ENCODE measurements around the gene MLIP. TPM values are rescaled to one million over a fixed set of nuclear protein-coding genes. Genes with fewer than 3 reads are reported as not detected.

The MLIP gene
- polyA plus RNA-seq, 2 of the 4 experiments (the other 2 are of a cell fraction) = 0.08 TPM; not detected in 1

GRCh38 chr6:54109586-54109985 lies 1.7 kb upstream of the MLIP start:
- TF ChIP-seq HOXA7 (CRISPR knock-in tag; IDR thresholded peaks at IDR 0.05) (no peak), HOXB13 (CRISPR knock-in tag; IDR thresholded peaks at IDR 0.05; ENCODE audit: low read depth) (no peak), EHMT2 (IDR thresholded peaks at IDR 0.05; ENCODE audit: low read depth) (no peak), ZSCAN20 (CRISPR knock-in tag; IDR thresholded peaks at IDR 0.05) (no peak), SREBF2 (IDR thresholded peaks at IDR 0.05) (no peak)
- no peak overlapping the region for H3K4me3 ChIP-seq
- H3K4me1 ChIP-seq = no peaks in the 10 kb centered on the region
- CTCF ChIA-PET = no interaction called here
- DNase-seq (ENCODE audit: low read depth in 1 of 2, low spot score in 1 of 2) (no peak), ATAC-seq (no peak), FAIRE-seq (no peak)
- H3K27ac ChIP-seq = no peak overlapping the region
- 24% methylated on average over 3 of the region's 3 CpGs for WGBS (ENCODE audit: missing lambda C conversion rate)
- H3K4me2 ChIP-seq = no peak overlapping the region
- no peaks in the 10 kb centered on the region for H3K9me3 ChIP-seq
- POLR2A ChIA-PET = no interaction called here

- H3K4me3 ChIP-seq = no peak overlapping the region
- H3K9me3 ChIP-seq = no peaks in the 10 kb centered on the region
- H3K4me1 ChIP-seq = no peaks in the 10 kb centered on the region
- ATAC-seq (no peak), FAIRE-seq (no peak), DNase-seq (ENCODE audit: low read depth in 1 of 2, low spot score in 1 of 2) (no peak)
- WGBS (ENCODE audit: missing lambda C conversion rate) = 63% methylated on average over 1 of the region's 1 CpG
- TF ChIP-seq MYC (IDR thresholded peaks at IDR 0.05; ENCODE audit: borderline replicate concordance, low read length) (no peak), ELK1 (IDR thresholded peaks at IDR 0.05; ENCODE audit: low read depth, low read length) (no peak), ESRRA (IDR thresholded peaks at IDR 0.05; ENCODE audit: borderline replicate concordance, low read length) (no peak), POLR2A (IDR thresholded peaks at IDR 0.05; ENCODE audit: low read length) (no peak), HES2 (IDR thresholded peaks at IDR 0.05) (no peak), JUNB (IDR thresholded peaks at IDR 0.05) (no peak), NFE2L2 (conservative IDR thresholded peaks at IDR 0.05; ENCODE audit: low read length) (no peak)
- no peak overlapping the region for H3K4me2 ChIP-seq
- POLR2A ChIA-PET = no interaction called here
- CTCF ChIA-PET = no interaction called here
- no peak overlapping the region for H3K27ac ChIP-seq
Measured at GRCh38 chr6:54112151-54112650, 958 bp downstream of the MLIP start.

- Histone ChIP-seq H3K27ac (no peak overlapping the region), H3K9me3 (no peaks in the 10 kb centered on the region), H3K4me3 (no peak overlapping the region), H3K4me1 (no peaks in the 10 kb centered on the region), H3K4me2 (no peak overlapping the region)
- no peak for FAIRE-seq
- DNase-seq (ENCODE audit: low read depth in 1 of 2, low spot score in 1 of 2) = no peak
- no peak for TF ChIP-seq RNF2 (IDR thresholded peaks at IDR 0.05; ENCODE audit: borderline replicate concordance, low read depth)
- TF ChIP-seq GATA3 (IDR thresholded peaks at IDR 0.05; ENCODE audit: borderline replicate concordance) = no peak
- no peak for TF ChIP-seq POLR2AphosphoS2 (conservative IDR thresholded peaks at IDR 0.05; ENCODE audit: low read length)
- TF ChIP-seq ESRRA (IDR thresholded peaks at IDR 0.05; ENCODE audit: borderline replicate concordance, low read length) = no peak
- TF ChIP-seq E2F6 (IDR thresholded peaks at IDR 0.05; ENCODE audit: borderline replicate concordance, low read depth) = no peak
- no peak for TF ChIP-seq TFCP2L1 (CRISPR knock-in tag; IDR thresholded peaks at IDR 0.05)
- no peak for TF ChIP-seq TP53 (CRISPR knock-in tag; IDR thresholded peaks at IDR 0.05)
- TF ChIP-seq NR3C1 (IDR thresholded peaks at IDR 0.05) = no peak
- no peak for TF ChIP-seq SREBF2 (IDR thresholded peaks at IDR 0.05)
- TF ChIP-seq RFX5 (IDR thresholded peaks at IDR 0.05) = no peak
- no peak for TF ChIP-seq ZC3H11A (IDR thresholded peaks at IDR 0.05)
- no peak for TF ChIP-seq HEYL (CRISPR knock-in tag; IDR thresholded peaks at IDR 0.05)
- TF ChIP-seq CTCF (IDR thresholded peaks at IDR 0.05) = no peak
- TF ChIP-seq ELK1 (IDR thresholded peaks at IDR 0.05; ENCODE audit: low read depth, low read length) = no peak
- TF ChIP-seq PHF8 (IDR thresholded peaks at IDR 0.05; ENCODE audit: borderline replicate concordance, low read depth) = no peak
- TF ChIP-seq EHMT2 (IDR thresholded peaks at IDR 0.05; ENCODE audit: low read depth) = no peak
- no peak for TF ChIP-seq HDAC2 (IDR thresholded peaks at IDR 0.05)
- TF ChIP-seq CHD2 (IDR thresholded peaks at IDR 0.05; ENCODE audit: low read length, partially characterized antibody) = no peak
- TF ChIP-seq ZFP36 (IDR thresholded peaks at IDR 0.05; ENCODE audit: borderline replicate concordance, partially characterized antibody) = no peak
- TF ChIP-seq CBX8 (IDR thresholded peaks at IDR 0.05) = no peak
- CTCF ChIA-PET = interaction anchor here (1.0 kb wide), 1 partner anchor 13 kb away, joined by 3 read pairs; no protein-coding TSS in a partner anchor
- POLR2A ChIA-PET = no interaction called here
- WGBS (ENCODE audit: missing lambda C conversion rate) = 32% methylated on average over 1 of the region's 1 CpG
- no peak for ATAC-seq
Measured at GRCh38 chr6:54114991-54115390, 3.7 kb downstream of the MLIP start.
